RKO (cell line): ENCODE data around the gene PPM1H.

Source experiments
- DNase-seq: peaks from one replicate; pipeline ENCODE4 v3.0.0-alpha.2; 2016; ENCODE audit warnings: low spot score

The PPM1H gene

GRCh38 chr12:62604373-62604772 lies 330.6 kb downstream of the PPM1H start:
- DNase-seq, result no peak

GRCh38 chr12:62603811-62604098 lies 331.2 kb downstream of the PPM1H start:
- DNase-seq, result no peak

GRCh38 chr12:62603061-62603810 lies 331.7 kb downstream of the PPM1H start:
- peak; percentile 87 for DNase-seq

GRCh38 chr12:62602255-62603060 lies 332.5 kb downstream of the PPM1H start:
- DNase-seq, result peak; percentile 94

GRCh38 chr12:62601765-62602164 lies 333.2 kb downstream of the PPM1H start:
- peak; percentile 35 for DNase-seq

GRCh38 chr12:62599854-62600437 lies 335.0 kb downstream of the PPM1H start:
- DNase-seq, result peak; percentile 50

GRCh38 chr12:62598846-62599245 lies 336.1 kb downstream of the PPM1H start:
- no peak for DNase-seq

GRCh38 chr12:62597253-62597652 lies 337.7 kb downstream of the PPM1H start:
- no peak for DNase-seq
